Stimulated activated naive B cell treated with anti-CD40 and anti-IgM and Interleukin-4, amounts not matched to agents 10 μg/mL and 1 μg/mL and 100 μg/mL, for 72 hours (primary cell): ENCODE data around the gene FUCA2.

Source experiments
- ATAC-seq, 2 donors: fragments of 150-1000 bp; cut with Tn5 transposase; replicated peaks; 2 replicates each; pipeline ENCODE4 v1.10.0; 2021; ENCODE audit warnings: moderate library complexity in 1 of 2
- DNase-seq: peaks from one replicate; pipeline ENCODE4 v3.0.0; 2021
- H3K27ac Mint-ChIP-seq: one replicate; pipeline ENCODE4 v1.8.0; 2022; ENCODE audit warnings: mild to moderate bottlenecking, mixed read lengths
- H3K27me3 Mint-ChIP-seq, 2 donors: one replicate each; pipeline ENCODE4 v1.8.0; 2022; ENCODE audit warnings: mixed read lengths in 2 of 2
- H3K36me3 Mint-ChIP-seq, 2 donors: one replicate each; pipeline ENCODE4 v1.8.0; 2022; ENCODE audit warnings: mixed read lengths in 2 of 2, mild to moderate bottlenecking in 1 of 2
- H3K4me1 Mint-ChIP-seq, 2 donors: one replicate each; pipeline ENCODE4 v1.8.0; 2022; ENCODE audit warnings: mixed read lengths in 2 of 2, mild to moderate bottlenecking in 1 of 2
- H3K4me3 Mint-ChIP-seq, 2 donors: one replicate each; pipeline ENCODE4 v1.8.0; 2022; ENCODE audit warnings: mild to moderate bottlenecking in 2 of 2, mixed read lengths in 2 of 2, moderate library complexity in 1 of 2
- H3K9me3 Mint-ChIP-seq, 2 donors: one replicate each; pipeline ENCODE4 v1.8.0; 2022; ENCODE audit warnings: mixed read lengths in 2 of 2, mild to moderate bottlenecking in 1 of 2

FUCA2 gene

DNA sequence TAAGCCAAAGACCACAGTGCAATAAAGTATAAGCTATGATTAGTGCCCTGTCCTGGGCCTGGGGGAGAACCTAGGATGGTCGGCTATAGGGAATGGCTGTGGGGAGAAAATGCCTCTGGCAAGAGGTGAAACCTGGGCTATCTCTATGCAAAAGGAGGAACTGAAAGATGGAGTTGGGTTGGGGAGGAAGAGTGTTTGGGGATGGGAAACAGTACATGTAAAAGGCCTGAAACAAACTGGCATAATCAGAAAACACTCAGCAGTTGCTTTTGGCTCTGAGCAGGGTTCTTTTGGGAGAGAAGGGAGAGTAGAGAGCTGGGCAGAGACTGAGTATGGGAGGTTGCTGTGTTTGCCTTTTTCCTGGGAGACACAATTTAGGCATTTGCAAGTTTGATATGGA lies 31.9 kb upstream of the FUCA2 start:
- peak in 1 of 2 donors; percentile 36 for ATAC-seq
- H3K27ac Mint-ChIP-seq, result no peak overlapping the region
- H3K36me3 Mint-ChIP-seq, result peaks cover 0 to 3% of the 10 kb centered on the region in 2 donors
- no peak overlapping the region for H3K4me3 Mint-ChIP-seq
- no peaks in the 10 kb centered on the region for H3K27me3 Mint-ChIP-seq
- H3K9me3 Mint-ChIP-seq, result no peaks in the 10 kb centered on the region
- H3K4me1 Mint-ChIP-seq, result peaks cover 11 to 13% of the 10 kb centered on the region in 2 donors
- DNase-seq, result no peak

GRCh38 chr6:143542888-143543287 lies 31.4 kb upstream of the FUCA2 start:
- Mint-ChIP-seq H3K9me3 (no peaks in the 10 kb centered on the region), H3K27me3 (no peaks in the 10 kb centered on the region), H3K27ac (no peak overlapping the region), H3K4me1 (peaks cover 11 to 17% of the 10 kb centered on the region in 2 donors), H3K36me3 (peaks cover 0 to 3% of the 10 kb centered on the region in 2 donors), H3K4me3 (no peak overlapping the region)
- DNase-seq (no peak), ATAC-seq (no peak)

DNA sequence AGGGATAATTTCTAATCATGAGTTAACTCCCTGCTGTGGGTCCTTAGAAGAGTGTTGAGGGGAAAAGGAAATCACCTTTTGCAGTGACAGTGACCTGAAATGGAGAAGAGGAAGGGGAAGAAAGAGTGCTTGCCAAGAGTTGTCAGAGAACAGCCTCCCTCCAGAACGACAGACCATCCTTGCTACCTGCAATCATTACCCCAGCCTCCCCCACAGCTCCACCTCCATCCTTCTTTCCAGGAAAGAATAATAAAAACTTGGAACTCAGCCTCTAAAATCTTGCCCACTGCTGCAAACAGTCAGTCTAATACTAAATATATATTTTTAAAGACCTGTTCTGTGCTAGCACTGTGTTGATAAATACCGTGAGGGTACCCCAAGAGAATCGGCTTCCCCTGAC lies 28.7 kb upstream of the FUCA2 start:
- Mint-ChIP-seq H3K9me3 (no peaks in the 10 kb centered on the region), H3K36me3 (peaks cover 0 to 2% of the 10 kb centered on the region in 2 donors), H3K27me3 (no peaks in the 10 kb centered on the region), H3K4me3 (no peak overlapping the region), H3K4me1 (peaks cover 12 to 35% of the 10 kb centered on the region in 2 donors), H3K27ac (no peak overlapping the region)
- DNase-seq, result no peak
- ATAC-seq, result no peak

- no peak overlapping the region for H3K27ac Mint-ChIP-seq
- H3K4me3 Mint-ChIP-seq, result no peak overlapping the region
- no peaks in the 10 kb centered on the region for H3K36me3 Mint-ChIP-seq
- ATAC-seq (no peak), DNase-seq (no peak)
- H3K27me3 Mint-ChIP-seq, result no peaks in the 10 kb centered on the region
- peaks cover 16 to 39% of the 10 kb centered on the region in 2 donors for H3K4me1 Mint-ChIP-seq
- no peaks in the 10 kb centered on the region for H3K9me3 Mint-ChIP-seq
Observed at GRCh38 chr6:143539734-143540133, 28.2 kb upstream of the FUCA2 start.

GRCh38 chr6:143539106-143539505 lies 27.6 kb upstream of the FUCA2 start:
- no peaks in the 10 kb centered on the region for H3K27me3 Mint-ChIP-seq
- no peak overlapping the region for H3K27ac Mint-ChIP-seq
- H3K9me3 Mint-ChIP-seq, result no peaks in the 10 kb centered on the region
- ATAC-seq, result no peak
- no peaks in the 10 kb centered on the region for H3K36me3 Mint-ChIP-seq
- H3K4me1 Mint-ChIP-seq, result peaks cover 18 to 43% of the 10 kb centered on the region in 2 donors
- H3K4me3 Mint-ChIP-seq, result no peak overlapping the region
- no peak for DNase-seq

DNA sequence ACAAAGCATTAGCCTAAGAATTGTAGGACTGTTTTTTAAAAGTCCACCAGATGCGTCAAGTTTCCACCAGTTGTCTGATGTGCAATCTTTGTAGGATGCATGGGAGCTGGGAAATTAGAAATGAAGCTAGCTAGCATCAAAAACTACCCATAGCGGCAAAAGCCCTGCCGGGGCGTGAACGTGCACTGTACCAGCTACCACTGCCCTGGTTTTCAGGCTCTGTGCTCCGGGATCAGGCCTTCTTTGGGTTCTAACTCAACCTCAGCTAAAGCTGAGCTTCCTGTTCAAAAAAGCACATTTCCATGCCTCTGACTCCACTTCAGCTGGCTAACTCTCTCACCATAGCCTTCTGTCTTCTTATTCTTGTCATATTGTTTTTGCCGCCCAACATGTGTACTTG lies 26.9 kb upstream of the FUCA2 start:
- H3K27me3 Mint-ChIP-seq, result no peaks in the 10 kb centered on the region
- H3K9me3 Mint-ChIP-seq, result no peaks in the 10 kb centered on the region
- H3K27ac Mint-ChIP-seq, result no peak overlapping the region
- peaks cover 14 to 38% of the 10 kb centered on the region in 2 donors for H3K4me1 Mint-ChIP-seq
- no peaks in the 10 kb centered on the region for H3K36me3 Mint-ChIP-seq
- H3K4me3 Mint-ChIP-seq, result no peak overlapping the region
- no peak for ATAC-seq
- no peak for DNase-seq

DNA sequence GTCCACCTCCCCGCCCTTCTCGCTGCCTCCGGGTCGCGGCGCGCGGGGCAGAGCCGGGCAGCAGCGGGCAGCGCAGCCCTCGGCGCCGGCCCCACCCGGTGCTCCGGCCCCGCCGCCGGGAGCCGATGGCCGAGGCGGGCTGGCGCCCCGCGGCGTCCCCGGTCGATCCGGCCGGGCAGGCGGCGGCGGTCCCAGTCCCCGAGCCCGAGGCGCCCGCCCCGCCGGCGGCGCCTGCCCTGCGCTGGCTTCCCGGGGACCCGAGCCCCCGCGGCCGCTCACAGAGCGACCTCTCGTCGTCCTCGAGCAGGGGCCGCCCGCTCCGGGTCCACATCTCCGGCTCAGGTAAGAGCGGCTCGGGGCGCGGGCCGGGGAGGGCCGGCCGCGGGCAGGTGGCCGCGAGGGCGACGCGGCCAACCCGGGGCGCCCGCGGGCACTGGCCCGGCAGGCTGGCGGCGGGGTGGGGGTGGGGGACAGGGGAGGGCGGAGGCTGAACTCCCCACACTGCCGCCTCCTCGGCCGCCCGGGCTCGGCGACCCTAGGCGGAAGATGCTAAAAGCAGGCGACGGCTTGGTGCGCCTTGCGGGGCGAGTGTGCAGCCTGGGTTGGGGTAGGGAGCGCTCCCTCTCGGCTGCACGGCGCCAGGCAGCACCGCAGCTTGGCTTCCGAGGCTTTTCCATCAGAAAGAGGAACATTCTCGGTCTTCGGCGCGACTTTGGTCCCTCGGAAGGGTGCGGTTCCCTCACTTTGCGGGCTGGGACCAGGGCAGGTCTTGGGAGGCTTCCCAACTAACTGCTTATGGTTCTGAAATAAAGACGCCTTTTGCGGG lies 25.6 kb upstream of the FUCA2 start:
- Mint-ChIP-seq H3K4me3 (peak overlapping the region; percentile 82), H3K4me1 (peaks cover 13 to 33% of the 10 kb centered on the region in 2 donors), H3K27me3 (no peaks in the 10 kb centered on the region), H3K36me3 (no peaks in the 10 kb centered on the region), H3K27ac (no peak overlapping the region), H3K9me3 (no peaks in the 10 kb centered on the region)
- ATAC-seq (peak; percentile 79), DNase-seq (peak; percentile 44)

- Mint-ChIP-seq H3K9me3 (no peaks in the 10 kb centered on the region), H3K27ac (no peak overlapping the region), H3K4me3 (peak overlapping the region; percentile 72 to 76), H3K36me3 (no peaks in the 10 kb centered on the region), H3K4me1 (peaks cover 13 to 29% of the 10 kb centered on the region in 2 donors), H3K27me3 (no peaks in the 10 kb centered on the region)
- DNase-seq (peak; percentile 36), ATAC-seq (peak; percentile 65 to 73)
Observed at GRCh38 chr6:143536461-143536865, 24.9 kb upstream of the FUCA2 start.

DNA sequence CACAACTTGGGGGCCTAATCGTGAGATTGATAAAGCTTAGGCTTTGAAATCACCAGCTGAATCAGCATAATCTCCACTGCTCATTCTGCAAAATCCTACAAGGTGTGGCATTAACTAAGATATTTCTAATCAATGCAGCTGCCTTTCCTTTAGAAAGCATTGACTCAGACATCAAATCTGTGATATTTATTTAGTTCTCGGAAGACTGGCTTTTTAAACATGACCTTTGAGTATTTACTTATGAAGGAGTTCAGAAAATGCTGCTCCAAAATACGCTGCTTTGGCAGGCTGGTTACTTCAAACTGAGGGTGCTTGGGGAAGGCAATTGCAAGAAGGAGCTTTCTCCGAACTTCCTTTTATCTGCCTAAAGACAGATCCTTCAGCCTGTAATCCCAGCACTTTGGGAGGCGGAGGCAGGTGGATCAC lies 23.7 kb upstream of the FUCA2 start:
- H3K9me3 Mint-ChIP-seq, result no peaks in the 10 kb centered on the region
- no peaks in the 10 kb centered on the region for H3K36me3 Mint-ChIP-seq
- H3K27me3 Mint-ChIP-seq, result no peaks in the 10 kb centered on the region
- no peak for DNase-seq
- ATAC-seq, result no peak
- H3K27ac Mint-ChIP-seq, result no peak overlapping the region
- H3K4me1 Mint-ChIP-seq, result peaks cover 12 to 29% of the 10 kb centered on the region in 2 donors
- H3K4me3 Mint-ChIP-seq, result no peak overlapping the region

DNA sequence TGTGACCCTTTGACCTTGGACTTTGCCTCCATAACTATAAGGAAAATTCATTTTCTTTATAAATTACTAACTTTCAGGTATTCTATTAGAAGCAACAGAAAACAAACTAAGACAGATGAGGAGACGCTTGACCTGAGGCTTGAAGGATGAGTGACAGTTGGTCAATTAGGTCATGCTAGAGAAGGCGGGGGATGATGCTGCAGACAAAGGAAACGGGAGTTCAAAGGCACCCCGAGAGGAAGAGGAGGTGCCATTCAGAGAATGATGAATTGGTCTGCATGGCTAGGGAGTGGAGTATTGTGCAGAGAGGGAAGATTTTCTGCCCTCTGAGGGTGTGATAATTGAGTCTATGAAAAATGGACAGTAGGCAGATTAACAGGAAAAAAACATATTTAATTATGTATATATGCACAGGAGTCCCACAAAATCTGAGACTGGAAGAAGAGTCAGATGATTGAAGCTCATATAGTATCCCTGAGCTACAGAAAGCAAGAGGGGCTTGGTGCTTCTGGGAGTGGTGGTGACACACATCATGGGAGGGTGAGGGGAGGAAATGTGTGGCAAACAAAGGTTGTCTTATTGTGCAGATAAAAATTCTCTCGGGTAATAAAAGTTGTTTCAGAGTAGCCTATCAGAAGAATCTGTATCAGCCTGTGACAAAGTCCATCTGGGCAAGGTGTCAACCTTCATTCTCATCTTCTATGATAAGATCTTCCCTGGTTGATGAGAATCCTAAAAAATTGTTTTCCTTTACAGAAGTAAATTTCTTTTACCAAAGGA lies 20.4 kb upstream of the FUCA2 start:
- DNase-seq (no peak), ATAC-seq (no peak)
- H3K4me1 Mint-ChIP-seq, result peaks cover 13 to 30% of the 10 kb centered on the region in 2 donors
- H3K4me3 Mint-ChIP-seq, result no peak overlapping the region
- no peaks in the 10 kb centered on the region for H3K9me3 Mint-ChIP-seq
- H3K27me3 Mint-ChIP-seq, result no peaks in the 10 kb centered on the region
- no peak overlapping the region for H3K27ac Mint-ChIP-seq
- H3K36me3 Mint-ChIP-seq, result no peaks in the 10 kb centered on the region

GRCh38 chr6:143529095-143529494 lies 17.6 kb upstream of the FUCA2 start:
- peaks cover 0 to 1% of the 10 kb centered on the region in 2 donors for H3K36me3 Mint-ChIP-seq
- H3K9me3 Mint-ChIP-seq, result no peaks in the 10 kb centered on the region
- no peaks in the 10 kb centered on the region for H3K27me3 Mint-ChIP-seq
- ATAC-seq (no peak), DNase-seq (no peak)
- H3K4me1 Mint-ChIP-seq, result peaks cover 7 to 10% of the 10 kb centered on the region in 2 donors
- H3K4me3 Mint-ChIP-seq, result no peak overlapping the region
- H3K27ac Mint-ChIP-seq, result no peak overlapping the region

DNA sequence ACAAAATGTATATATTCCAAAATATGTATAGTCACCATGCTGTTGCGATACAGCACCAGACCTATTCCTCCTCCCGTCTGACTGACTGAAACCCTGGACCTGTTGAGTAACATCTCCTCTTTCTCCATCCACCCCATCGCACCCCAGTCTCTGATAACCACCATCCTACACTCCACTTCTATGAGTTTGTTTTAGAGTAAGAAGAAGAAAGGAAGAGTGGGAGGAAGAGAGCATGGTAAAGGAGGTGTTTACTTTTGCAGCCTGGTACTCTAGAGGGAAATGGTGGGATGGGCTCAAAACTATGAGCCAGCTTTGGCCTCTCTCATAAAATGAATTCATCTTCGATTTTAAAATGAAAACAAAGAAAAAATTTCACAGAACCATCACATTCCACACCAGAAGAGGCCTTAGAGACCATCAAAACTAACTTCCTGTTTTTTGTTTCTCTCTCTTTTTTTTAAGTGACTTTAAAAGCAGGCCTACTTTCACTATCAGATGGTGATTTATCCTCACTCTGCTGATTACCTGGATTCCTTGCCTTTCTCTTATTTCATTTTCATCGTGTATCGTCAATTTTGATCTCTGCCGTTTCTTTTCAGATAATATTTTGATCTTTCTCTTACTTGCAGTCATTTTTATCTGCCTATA lies 16.8 kb upstream of the FUCA2 start:
- peaks cover 2 to 4% of the 10 kb centered on the region in 2 donors for H3K9me3 Mint-ChIP-seq

DNA sequence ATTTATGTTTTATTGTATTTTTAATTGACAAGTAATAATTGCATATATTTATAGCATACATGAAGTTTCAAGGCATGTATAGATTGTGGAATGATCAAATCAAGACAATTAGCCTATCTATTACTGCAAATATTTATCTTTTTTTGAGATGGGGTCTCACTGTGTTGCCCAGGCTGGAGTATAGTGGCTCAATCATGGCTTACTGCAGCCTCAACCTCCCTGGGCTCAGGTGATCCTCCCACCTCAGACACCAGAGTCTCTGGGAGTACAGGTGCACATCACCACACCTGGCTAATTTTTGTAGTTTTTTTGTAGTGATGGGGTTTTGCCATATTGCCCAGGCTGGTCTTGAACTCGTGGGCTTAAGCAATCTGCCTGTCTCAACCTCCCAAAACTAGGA lies 16.2 kb upstream of the FUCA2 start:
- no peak for DNase-seq
- H3K27me3 Mint-ChIP-seq, result no peaks in the 10 kb centered on the region
- peaks cover 5 to 8% of the 10 kb centered on the region in 2 donors for H3K36me3 Mint-ChIP-seq
- peaks cover 7 to 10% of the 10 kb centered on the region in 2 donors for H3K4me1 Mint-ChIP-seq
- no peak overlapping the region for H3K27ac Mint-ChIP-seq
- H3K9me3 Mint-ChIP-seq, result peaks cover 2 to 4% of the 10 kb centered on the region in 2 donors
- no peak overlapping the region for H3K4me3 Mint-ChIP-seq
- ATAC-seq, result no peak

More for the DNA sequence above, 16.8 kb upstream of the FUCA2 start:
- H3K36me3 Mint-ChIP-seq, result peaks cover 5 to 8% of the 10 kb centered on the region in 2 donors
- DNase-seq (no peak), ATAC-seq (peak; percentile 62 to 78)
- no peaks in the 10 kb centered on the region for H3K27me3 Mint-ChIP-seq
- H3K4me1 Mint-ChIP-seq, result peaks cover 7 to 10% of the 10 kb centered on the region in 2 donors
- H3K27ac Mint-ChIP-seq, result peak overlapping the region; percentile 66
- no peak overlapping the region for H3K4me3 Mint-ChIP-seq

GRCh38 chr6:143525356-143525755 lies 13.8 kb upstream of the FUCA2 start:
- Mint-ChIP-seq H3K27me3 (no peaks in the 10 kb centered on the region), H3K4me3 (no peak overlapping the region), H3K27ac (no peak overlapping the region), H3K9me3 (peaks cover 2 to 4% of the 10 kb centered on the region in 2 donors), H3K36me3 (peaks cover 5 to 8% of the 10 kb centered on the region in 2 donors), H3K4me1 (peaks cover 7 to 10% of the 10 kb centered on the region in 2 donors)
- ATAC-seq, result no peak
- DNase-seq, result no peak
